ENCODE data around the gene ZNF582. TPM values are rescaled to one million over a fixed set of nuclear protein-coding genes. Genes with fewer than 3 reads are reported as not detected.

Gene ZNF582
- total RNA-seq, 4 donors from 2014 or later = 4.2 to 7.9 (median 4.9) TPM

DNA sequence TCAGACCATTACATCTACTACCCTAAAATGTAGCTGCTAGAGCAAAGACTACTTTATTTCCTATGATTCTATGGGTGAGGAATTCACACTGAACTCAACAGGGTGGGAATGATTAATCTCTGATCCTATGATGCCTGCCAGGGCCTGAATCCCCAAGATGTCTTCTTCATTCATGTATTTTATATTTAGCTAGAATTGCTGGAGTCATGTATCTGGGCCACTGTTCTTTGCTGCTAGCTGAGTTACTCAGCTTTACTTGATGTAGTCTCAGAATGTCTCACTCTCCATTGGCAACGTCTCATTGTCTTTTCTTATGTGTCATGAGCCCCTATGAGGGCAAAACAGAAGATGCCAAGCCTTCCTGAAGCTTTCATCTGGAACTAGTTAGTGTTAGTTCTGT, 21.1 kb downstream of the ZNF582 start:
- DNase-seq (ENCODE audit: low spot score) = no peak

DNA sequence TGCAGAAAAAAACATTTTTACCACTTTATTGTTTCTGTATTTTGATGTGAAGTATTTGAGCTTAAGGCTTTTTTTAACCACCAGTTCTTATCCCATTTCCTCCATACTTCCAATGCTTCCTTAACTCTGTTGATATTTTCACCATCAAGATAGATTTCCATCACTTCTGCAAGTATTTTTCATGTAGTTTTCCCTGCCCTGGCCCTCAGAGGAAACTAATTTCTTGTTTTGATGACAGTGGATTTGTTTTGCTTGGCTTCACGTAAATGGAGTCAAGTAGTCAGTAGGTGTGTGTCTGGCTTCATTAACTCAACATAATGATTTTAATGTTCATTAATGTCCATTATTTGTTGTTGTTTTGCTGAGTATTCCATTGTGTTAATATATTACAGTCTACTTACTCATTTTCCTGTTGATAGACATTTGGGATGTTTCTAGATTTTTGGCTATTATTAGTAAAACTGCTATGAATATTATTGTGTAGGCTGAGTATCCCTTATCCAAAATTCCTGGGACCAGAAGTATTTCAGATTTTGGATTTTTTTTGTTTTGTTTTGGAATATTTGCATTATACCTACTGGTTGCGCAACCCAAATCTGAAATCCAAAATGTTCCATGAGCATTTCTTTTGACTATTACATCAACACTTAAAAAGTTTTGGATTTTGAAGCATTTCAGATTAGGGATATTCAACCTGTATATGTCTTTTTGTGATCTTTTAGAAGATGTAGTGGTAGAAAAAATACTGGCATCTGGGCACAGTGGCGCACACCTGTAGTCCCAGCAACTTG, 23.3 kb downstream of the ZNF582 start:
- DNase-seq (ENCODE audit: low spot score) (no peak), ATAC-seq (ENCODE audit: low FRiP score) (no peak)
- TF ChIP-seq, protein P1, sequence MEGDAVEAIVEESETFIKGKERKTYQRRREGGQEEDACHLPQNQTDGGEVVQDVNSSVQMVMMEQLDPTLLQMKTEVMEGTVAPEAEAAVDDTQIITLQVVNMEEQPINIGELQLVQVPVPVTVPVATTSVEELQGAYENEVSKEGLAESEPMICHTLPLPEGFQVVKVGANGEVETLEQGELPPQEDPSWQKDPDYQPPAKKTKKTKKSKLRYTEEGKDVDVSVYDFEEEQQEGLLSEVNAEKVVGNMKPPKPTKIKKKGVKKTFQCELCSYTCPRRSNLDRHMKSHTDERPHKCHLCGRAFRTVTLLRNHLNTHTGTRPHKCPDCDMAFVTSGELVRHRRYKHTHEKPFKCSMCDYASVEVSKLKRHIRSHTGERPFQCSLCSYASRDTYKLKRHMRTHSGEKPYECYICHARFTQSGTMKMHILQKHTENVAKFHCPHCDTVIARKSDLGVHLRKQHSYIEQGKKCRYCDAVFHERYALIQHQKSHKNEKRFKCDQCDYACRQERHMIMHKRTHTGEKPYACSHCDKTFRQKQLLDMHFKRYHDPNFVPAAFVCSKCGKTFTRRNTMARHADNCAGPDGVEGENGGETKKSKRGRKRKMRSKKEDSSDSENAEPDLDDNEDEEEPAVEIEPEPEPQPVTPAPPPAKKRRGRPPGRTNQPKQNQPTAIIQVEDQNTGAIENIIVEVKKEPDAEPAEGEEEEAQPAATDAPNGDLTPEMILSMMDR (IDR thresholded peaks at IDR 0.05) = no peak

More for the DNA sequence above, 21.1 kb downstream of the ZNF582 start:
- no peak for ATAC-seq (ENCODE audit: low FRiP score)
- TF ChIP-seq, protein P1 (IDR thresholded peaks at IDR 0.05) = no peak

DNA sequence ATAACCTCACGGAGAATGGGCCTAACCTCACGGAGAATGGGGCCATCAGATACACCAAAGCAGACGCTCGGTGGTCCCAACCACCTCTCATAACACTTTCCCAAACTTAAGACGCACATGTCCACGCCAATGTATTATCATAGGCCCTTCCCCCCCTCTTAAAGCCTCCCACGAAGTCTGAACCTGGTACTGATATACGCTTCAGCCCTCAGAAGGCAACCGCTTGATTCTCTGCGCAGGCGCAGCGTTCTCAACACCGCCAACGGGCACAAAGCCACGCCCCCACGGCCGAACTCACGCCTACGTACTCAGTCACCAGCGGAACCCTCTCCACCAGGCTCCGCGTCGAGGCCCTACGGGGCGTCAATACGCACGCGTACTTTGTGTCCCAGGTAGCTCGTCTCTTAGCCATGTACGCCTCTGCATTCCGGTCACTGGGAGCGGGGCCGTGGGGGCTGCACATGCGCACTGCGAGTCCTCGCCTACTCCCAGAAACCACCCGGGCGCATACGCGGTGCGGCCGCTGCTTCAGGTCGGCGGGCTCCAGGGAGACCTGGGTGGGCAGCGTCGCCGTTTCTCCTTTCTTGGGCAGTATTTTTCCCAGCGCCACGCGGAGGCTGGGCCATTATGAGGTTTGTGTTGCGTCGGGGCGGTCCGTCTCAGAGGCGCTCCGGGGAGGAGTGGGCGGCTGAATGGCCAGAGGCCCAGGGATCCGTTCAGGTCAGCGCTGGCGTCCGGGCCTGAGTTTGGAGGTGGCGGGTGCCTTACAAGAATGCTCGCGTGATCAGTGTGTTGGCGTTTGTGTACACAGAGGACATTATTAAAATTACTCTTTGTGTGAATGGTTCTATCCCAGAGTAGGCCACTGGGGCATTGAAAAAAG, 25.3 kb downstream of the ZNF582 start:
- TF ChIP-seq, protein P1 (IDR thresholded peaks at IDR 0.05) = no peak
- ATAC-seq (ENCODE audit: low FRiP score) (peak; percentile 99), DNase-seq (ENCODE audit: low spot score) (peak; percentile 82)

DNA sequence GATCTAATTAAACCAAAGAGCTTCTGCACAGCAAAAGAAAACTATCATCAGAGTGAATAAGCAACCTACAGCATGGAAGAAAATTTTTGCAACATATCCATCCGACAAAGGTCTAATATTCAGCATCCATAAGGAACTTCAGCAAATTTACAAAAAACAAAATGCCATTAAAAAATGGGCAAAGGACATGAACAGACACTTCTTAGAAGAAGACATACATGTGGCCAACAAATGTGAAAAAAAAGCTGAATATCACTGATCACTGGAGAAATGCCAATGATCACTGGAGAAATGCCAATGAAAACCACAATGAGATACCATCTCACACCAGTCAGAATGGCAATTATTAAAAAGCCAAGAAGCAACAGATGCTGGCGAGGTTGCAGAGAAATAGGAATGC, 32.5 kb downstream of the ZNF582 start:
- DNase-seq (ENCODE audit: low spot score) (no peak), ATAC-seq (ENCODE audit: low FRiP score) (no peak)
- TF ChIP-seq, protein P1 (IDR thresholded peaks at IDR 0.05) = no peak

DNA sequence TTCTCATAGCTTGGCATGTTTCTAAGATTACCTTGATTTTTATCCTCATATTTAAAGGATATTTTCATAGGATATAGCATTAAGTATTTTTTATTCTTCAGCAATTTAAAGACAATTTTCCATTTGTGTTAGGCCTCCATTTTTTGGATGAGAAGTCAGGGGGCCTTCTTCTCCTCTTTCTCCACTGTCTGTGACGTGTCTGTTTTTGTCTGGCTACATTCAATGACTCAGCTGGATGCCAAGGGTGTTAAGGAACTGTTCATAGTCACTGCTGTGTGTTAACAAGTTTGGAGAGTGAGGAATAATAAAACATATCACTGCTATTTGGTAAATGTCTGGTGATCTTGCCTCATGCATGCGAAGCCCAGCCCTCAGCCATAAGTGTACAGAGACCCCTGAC, 36.4 kb downstream of the ZNF582 start:
- TF ChIP-seq, protein P1 (IDR thresholded peaks at IDR 0.05) = no peak
- no peak for DNase-seq (ENCODE audit: low spot score)
- ATAC-seq (ENCODE audit: low FRiP score) = no peak

DNA sequence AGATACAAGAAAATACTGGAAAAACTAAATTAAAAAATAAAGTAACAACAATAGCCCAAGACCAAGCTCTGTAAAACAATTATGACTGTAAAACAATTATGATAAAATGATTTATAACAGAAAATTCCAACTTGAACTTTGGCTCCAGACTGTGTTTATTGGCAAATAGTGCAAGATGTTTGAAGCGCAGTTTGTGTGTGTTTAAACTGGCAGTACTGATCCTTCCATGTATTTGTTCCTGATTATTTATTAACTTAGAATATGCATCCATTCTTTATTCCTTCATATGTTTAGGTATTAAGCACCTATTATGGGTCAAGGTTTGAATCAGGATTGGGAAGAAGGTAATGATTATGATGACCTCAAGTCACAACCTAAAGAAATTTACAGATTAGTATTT, 37.8 kb downstream of the ZNF582 start:
- DNase-seq (ENCODE audit: low spot score) (no peak), ATAC-seq (ENCODE audit: low FRiP score) (no peak)
- TF ChIP-seq, protein P1 (IDR thresholded peaks at IDR 0.05) = no peak
